Tibial nerve (tissue), 3 donors: ENCODE results near the gene FNBP1.

ENCODE experiments used
- CTCF ChIP-seq, 5 experiments: fragments of 200-600 bp in 3 of 5; fragments of 450-650 bp in 2 of 5; sonication (generic) in 3 of 5; IDR thresholded peaks; one replicate each; pipeline ENCODE4 v1.5.1; 2016 to 2019; ENCODE audit warnings: antibody characterized with exemption in 5 of 5, mild to moderate bottlenecking in 3 of 5, moderate library complexity in 2 of 5
- POLR2A ChIP-seq, 2 donors: fragments of 450-650 bp; IDR thresholded peaks; one replicate each; pipeline ENCODE4 v1.6.1; 2017; ENCODE audit warnings: antibody characterized with exemption in 2 of 2, mild to moderate bottlenecking in 2 of 2, moderate library complexity in 2 of 2

DNA sequence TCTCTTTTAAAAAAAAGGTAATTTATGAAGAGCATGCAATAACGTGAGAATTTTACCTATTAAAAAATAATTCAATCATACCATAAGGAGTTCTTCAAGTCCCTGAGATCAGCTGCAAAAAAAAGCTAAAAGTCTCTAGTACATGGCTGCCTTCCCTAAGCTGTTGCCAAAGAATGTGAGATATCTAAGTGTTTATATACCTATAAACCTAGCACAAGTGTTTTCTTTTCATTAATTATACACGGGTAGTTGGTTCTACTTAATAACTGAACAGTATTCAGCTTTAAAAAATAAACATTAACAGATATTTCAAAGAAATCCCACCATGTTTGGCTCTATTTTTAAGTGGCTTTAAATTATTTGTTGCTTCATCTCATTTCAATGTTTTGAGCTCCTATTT, 25.9 kb downstream of the FNBP1 start:
- no peak for TF ChIP-seq CTCF (IDR thresholded peaks at IDR 0.05)
- no peak for TF ChIP-seq POLR2A (IDR thresholded peaks at IDR 0.05)
